ENCODE measurements around the gene YIPF5.

The YIPF5 gene

DNA sequence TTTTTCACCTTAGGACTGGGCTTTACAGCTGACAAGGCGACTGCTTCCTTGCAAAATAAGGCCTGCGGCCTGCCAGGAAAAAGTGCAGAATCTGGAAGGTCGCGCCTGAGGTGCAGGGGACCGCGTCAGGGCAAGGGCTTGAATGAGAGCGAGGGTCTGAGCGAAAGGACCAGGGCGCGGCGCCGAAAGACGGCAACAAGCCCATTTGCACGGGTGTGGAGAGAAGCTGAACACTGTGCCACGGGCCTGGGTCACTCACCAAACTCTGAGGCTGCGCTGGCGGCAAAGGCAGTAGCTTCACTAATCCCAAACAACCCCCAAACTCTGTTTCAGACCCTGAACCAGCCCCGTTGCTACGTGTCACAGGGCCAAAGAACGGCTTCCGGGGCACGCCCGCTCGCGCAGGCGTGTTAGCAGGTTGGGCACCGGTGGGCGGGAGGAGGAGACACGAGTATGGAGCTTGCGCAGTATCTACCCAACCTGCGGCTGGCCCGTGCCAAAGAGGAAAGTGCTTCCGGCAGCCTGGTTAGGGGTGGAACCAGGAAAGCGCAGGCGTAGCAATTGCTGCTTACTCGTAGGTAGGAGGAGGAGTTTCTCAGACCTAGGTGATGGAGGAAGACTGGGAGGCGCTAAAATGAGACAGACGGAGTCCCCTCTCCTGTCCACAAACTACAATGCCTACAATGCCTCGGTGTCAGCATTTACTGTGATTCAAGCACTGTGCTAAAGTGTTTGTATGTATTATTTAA is at the start of gene YIPF5, which contains the start of gene KCTD16:
Gene YIPF5 (minus strand): TSS at position 384 of the 749 bp plus-strand sequence. CDS start 704 bp downstream, outside the sequence.
Gene KCTD16 (plus strand): TSS at position 598 of the 749 bp plus-strand sequence.
- DNase-seq (ENCODE audit: low read depth, low spot score), result peak; percentile 95
- no peaks in the 10 kb centered on the region for H3K27me3 ChIP-seq (ENCODE audit: control insufficient read depth, insufficient read depth, low read length)
- no peak within 1 kb of the TSS for H3K27ac ChIP-seq (ENCODE audit: low read length)
- no CpG with 5 or more reads among the region's 39 CpGs for WGBS (ENCODE audit: insufficient coverage, insufficient read length)
- H3K36me3 ChIP-seq (ENCODE audit: control insufficient read depth, insufficient read depth, low read length), result no peaks in the 10 kb centered on the region
- no peaks in the 10 kb centered on the region for H3K9me3 ChIP-seq (ENCODE audit: control insufficient read depth, insufficient read depth, low read length)
- H3K4me1 ChIP-seq (ENCODE audit: control insufficient read depth, insufficient read depth, low read length), result no peaks in the 10 kb centered on the region
- H3K4me3 ChIP-seq (ENCODE audit: low read length), result peak within 1 kb of the TSS; percentile 96; the same call in 1 of the 2 replicates

DNA sequence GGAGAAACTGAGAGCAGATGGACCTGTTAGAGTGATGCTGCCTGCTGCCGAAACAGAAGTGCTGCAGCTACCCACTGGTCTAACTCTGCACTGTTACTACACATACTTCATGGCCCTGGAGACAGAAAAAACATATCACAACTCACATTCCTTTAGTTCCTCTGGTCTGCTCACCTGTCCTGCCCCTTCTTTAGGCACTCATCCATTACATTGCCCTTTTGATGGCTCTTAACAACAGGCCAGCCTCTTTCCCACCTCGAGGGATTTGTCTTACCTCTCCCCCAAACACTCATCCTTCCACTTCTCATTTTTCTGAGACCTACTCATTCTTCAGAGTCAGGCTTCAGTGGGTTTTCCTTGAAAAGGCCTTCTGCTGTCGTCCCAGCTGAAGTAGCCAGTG is 49.4 kb upstream of the YIPF5 start:
- H3K36me3 ChIP-seq (ENCODE audit: control insufficient read depth, insufficient read depth, low read length), result no peaks in the 10 kb centered on the region
- WGBS (ENCODE audit: insufficient coverage, insufficient read length), result no CpG with 5 or more reads among the region's 3 CpGs
- no peak for DNase-seq (ENCODE audit: low read depth, low spot score)
- no peaks in the 10 kb centered on the region for H3K27me3 ChIP-seq (ENCODE audit: control insufficient read depth, insufficient read depth, low read length)
- H3K4me3 ChIP-seq (ENCODE audit: low read length), result no peak overlapping the region
- H3K4me1 ChIP-seq (ENCODE audit: control insufficient read depth, insufficient read depth, low read length), result no peaks in the 10 kb centered on the region
- H3K9me3 ChIP-seq (ENCODE audit: control insufficient read depth, insufficient read depth, low read length), result no peaks in the 10 kb centered on the region
- no peak overlapping the region for H3K27ac ChIP-seq (ENCODE audit: low read length)

DNA sequence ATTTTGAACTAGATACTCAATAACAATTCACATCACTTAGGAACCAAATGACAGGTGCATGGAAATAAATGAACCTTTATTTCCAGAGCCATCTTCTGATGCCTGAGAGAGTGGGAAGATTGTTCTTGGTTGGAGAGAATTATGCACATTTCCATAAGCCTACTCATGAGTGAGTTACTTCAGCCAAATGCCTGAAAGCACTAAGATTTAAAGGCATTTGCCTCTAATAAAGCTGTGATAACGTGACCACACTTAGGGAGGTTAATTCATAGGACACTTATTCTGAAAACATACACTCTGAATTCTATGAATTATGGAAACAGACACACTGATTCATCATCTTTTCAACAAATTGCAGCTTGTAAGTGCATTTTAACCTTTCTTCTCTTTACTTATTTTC is 40.2 kb upstream of the YIPF5 start:
- no peak overlapping the region for H3K4me3 ChIP-seq (ENCODE audit: low read length)
- DNase-seq (ENCODE audit: low read depth, low spot score), result no peak
- H3K9me3 ChIP-seq (ENCODE audit: control insufficient read depth, insufficient read depth, low read length), result no peaks in the 10 kb centered on the region
- H3K36me3 ChIP-seq (ENCODE audit: control insufficient read depth, insufficient read depth, low read length), result no peaks in the 10 kb centered on the region
- no peaks in the 10 kb centered on the region for H3K4me1 ChIP-seq (ENCODE audit: control insufficient read depth, insufficient read depth, low read length)
- H3K27me3 ChIP-seq (ENCODE audit: control insufficient read depth, insufficient read depth, low read length), result no peaks in the 10 kb centered on the region
- H3K27ac ChIP-seq (ENCODE audit: low read length), result no peak overlapping the region
- no CpG with 5 or more reads among the region's 1 CpG for WGBS (ENCODE audit: insufficient coverage, insufficient read length)

- no peaks in the 10 kb centered on the region; the same call in 1 of the 2 replicates for H3K27me3 ChIP-seq (ENCODE audit: control insufficient read depth, insufficient read depth, low read length)
- DNase-seq (ENCODE audit: low read depth, low spot score), result no peak
Observed at GRCh38 chr5:144209361-144209760, 38.9 kb upstream of the YIPF5 start.

DNA sequence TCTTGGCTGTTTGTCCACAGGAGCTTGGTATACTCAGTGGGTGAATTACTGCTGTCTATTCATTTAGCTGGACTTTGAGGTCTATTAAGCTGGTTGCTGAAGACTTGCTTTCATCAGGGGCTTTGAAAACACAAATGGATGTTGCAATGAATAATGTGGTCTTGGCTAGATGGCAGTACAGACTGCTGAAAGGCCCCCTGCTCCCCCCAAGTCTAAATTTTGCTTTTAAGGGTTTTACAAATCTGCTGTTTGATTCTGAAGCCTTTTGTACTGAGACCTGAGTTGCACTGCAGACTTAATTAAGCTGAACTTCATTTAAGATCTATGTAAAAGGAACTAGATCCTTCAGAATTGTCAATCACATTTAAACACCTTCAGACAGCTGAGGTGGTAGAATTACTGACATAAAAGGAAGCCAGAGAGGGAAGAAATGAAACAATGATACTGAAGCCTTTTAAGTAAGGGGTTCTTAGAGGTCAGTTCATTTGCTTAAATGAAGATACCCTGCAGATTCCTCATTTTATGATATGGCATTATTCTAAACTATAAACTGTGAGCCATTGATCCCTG is 37.5 kb upstream of the YIPF5 start:
- Histone ChIP-seq H3K9me3 (ENCODE audit: control insufficient read depth, insufficient read depth, low read length) (no peaks in the 10 kb centered on the region), H3K4me1 (ENCODE audit: control insufficient read depth, insufficient read depth, low read length) (no peaks in the 10 kb centered on the region; the same call in 1 of the 2 replicates), H3K4me3 (ENCODE audit: low read length) (no peak overlapping the region), H3K27me3 (ENCODE audit: control insufficient read depth, insufficient read depth, low read length) (no peaks in the 10 kb centered on the region; the same call in 1 of the 2 replicates), H3K27ac (ENCODE audit: low read length) (no peak overlapping the region), H3K36me3 (ENCODE audit: control insufficient read depth, insufficient read depth, low read length) (no peaks in the 10 kb centered on the region)
- DNase-seq (ENCODE audit: low read depth, low spot score), result no peak

More at GRCh38 chr5:144209361-144209760, 38.9 kb upstream of the YIPF5 start:
- H3K9me3 ChIP-seq (ENCODE audit: control insufficient read depth, insufficient read depth, low read length), result no peaks in the 10 kb centered on the region
- no peaks in the 10 kb centered on the region for H3K36me3 ChIP-seq (ENCODE audit: control insufficient read depth, insufficient read depth, low read length)
- WGBS (ENCODE audit: insufficient coverage, insufficient read length), result no CpG with 5 or more reads among the region's 4 CpGs
- H3K4me1 ChIP-seq (ENCODE audit: control insufficient read depth, insufficient read depth, low read length), result no peaks in the 10 kb centered on the region; the same call in 1 of the 2 replicates
- no peak overlapping the region for H3K4me3 ChIP-seq (ENCODE audit: low read length)
- H3K27ac ChIP-seq (ENCODE audit: low read length), result no peak overlapping the region

DNA sequence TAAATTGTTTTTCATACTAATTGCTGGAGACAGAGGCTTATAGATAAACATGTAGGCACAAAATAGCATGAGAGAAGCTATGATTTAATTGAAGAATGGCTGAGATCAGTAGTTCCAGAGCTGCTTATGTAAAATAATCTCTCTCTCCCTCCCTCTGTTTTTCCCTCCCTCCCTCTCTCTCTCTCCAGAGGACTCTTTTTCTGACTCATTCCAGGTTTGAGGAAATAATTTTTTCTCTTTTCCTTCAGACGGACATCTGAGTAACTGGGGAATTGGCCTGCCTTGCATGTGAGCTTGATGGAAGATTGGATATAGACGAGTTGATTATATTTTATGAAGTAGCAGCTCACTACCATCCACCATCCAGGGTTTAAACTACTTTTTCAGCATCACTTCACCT is 35.7 kb upstream of the YIPF5 start:
- no peak for DNase-seq (ENCODE audit: low read depth, low spot score)
- no peaks in the 10 kb centered on the region; the same call in 1 of the 2 replicates for H3K27me3 ChIP-seq (ENCODE audit: control insufficient read depth, insufficient read depth, low read length)
- H3K27ac ChIP-seq (ENCODE audit: low read length), result no peak overlapping the region
- no CpG with 5 or more reads among the region's 2 CpGs for WGBS (ENCODE audit: insufficient coverage, insufficient read length)
- no peaks in the 10 kb centered on the region; the same call in 1 of the 2 replicates for H3K4me1 ChIP-seq (ENCODE audit: control insufficient read depth, insufficient read depth, low read length)
- H3K9me3 ChIP-seq (ENCODE audit: control insufficient read depth, insufficient read depth, low read length), result no peaks in the 10 kb centered on the region
- H3K4me3 ChIP-seq (ENCODE audit: low read length), result no peak overlapping the region
- no peaks in the 10 kb centered on the region for H3K36me3 ChIP-seq (ENCODE audit: control insufficient read depth, insufficient read depth, low read length)

DNA sequence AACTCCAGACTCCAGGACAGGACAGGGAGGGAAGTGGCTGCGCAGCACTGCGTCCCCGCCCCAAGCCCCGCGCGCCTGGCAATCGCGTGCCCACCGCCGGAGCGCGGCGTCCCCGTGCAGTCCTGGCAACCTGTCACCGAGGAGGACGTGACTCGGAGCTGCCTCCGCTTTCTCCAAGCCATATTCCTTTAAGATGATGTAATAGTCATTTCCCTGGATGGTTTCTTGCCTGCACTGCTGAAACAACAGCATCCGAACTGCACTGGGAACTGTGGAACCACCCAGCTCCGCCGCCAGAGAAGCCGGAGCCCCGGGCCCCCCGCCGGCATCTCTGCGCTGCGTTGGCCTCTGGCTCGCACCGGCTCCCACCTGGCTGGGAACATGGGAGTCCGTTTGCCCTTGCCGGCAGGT is 34.7 kb upstream of the YIPF5 start:
- Histone ChIP-seq H3K27ac (ENCODE audit: low read length) (no peak overlapping the region), H3K4me1 (ENCODE audit: control insufficient read depth, insufficient read depth, low read length) (no peaks in the 10 kb centered on the region; the same call in 1 of the 2 replicates), H3K4me3 (ENCODE audit: low read length) (peak overlapping the region; percentile 48), H3K9me3 (ENCODE audit: control insufficient read depth, insufficient read depth, low read length) (no peaks in the 10 kb centered on the region), H3K27me3 (ENCODE audit: control insufficient read depth, insufficient read depth, low read length) (no peaks in the 10 kb centered on the region; the same call in 1 of the 2 replicates), H3K36me3 (ENCODE audit: control insufficient read depth, insufficient read depth, low read length) (no peaks in the 10 kb centered on the region)
- no CpG with 5 or more reads among the region's 31 CpGs for WGBS (ENCODE audit: insufficient coverage, insufficient read length)
- DNase-seq (ENCODE audit: low read depth, low spot score), result no peak

GRCh38 chr5:144203750-144204596 is 33.5 kb upstream of the YIPF5 start:
- no peaks in the 10 kb centered on the region for H3K9me3 ChIP-seq (ENCODE audit: control insufficient read depth, insufficient read depth, low read length)
- H3K27me3 ChIP-seq (ENCODE audit: control insufficient read depth, insufficient read depth, low read length), result no peaks in the 10 kb centered on the region; the same call in 1 of the 2 replicates
- WGBS (ENCODE audit: insufficient coverage, insufficient read length), result no CpG with 5 or more reads among the region's 10 CpGs
- no peak for DNase-seq (ENCODE audit: low read depth, low spot score)
- H3K4me3 ChIP-seq (ENCODE audit: low read length), result no peak overlapping the region
- H3K36me3 ChIP-seq (ENCODE audit: control insufficient read depth, insufficient read depth, low read length), result no peaks in the 10 kb centered on the region
- H3K4me1 ChIP-seq (ENCODE audit: control insufficient read depth, insufficient read depth, low read length), result no peaks in the 10 kb centered on the region; the same call in 1 of the 2 replicates
- no peak overlapping the region for H3K27ac ChIP-seq (ENCODE audit: low read length)

GRCh38 chr5:144202726-144203125 is 32.3 kb upstream of the YIPF5 start:
- no peak overlapping the region for H3K27ac ChIP-seq (ENCODE audit: low read length)
- no peak for DNase-seq (ENCODE audit: low read depth, low spot score)
- WGBS (ENCODE audit: insufficient coverage, insufficient read length), result no CpG with 5 or more reads among the region's 1 CpG
- no peaks in the 10 kb centered on the region for H3K9me3 ChIP-seq (ENCODE audit: control insufficient read depth, insufficient read depth, low read length)
- H3K4me1 ChIP-seq (ENCODE audit: control insufficient read depth, insufficient read depth, low read length), result no peaks in the 10 kb centered on the region; the same call in 1 of the 2 replicates
- H3K27me3 ChIP-seq (ENCODE audit: control insufficient read depth, insufficient read depth, low read length), result no peaks in the 10 kb centered on the region; the same call in 1 of the 2 replicates
- no peaks in the 10 kb centered on the region for H3K36me3 ChIP-seq (ENCODE audit: control insufficient read depth, insufficient read depth, low read length)
- no peak overlapping the region for H3K4me3 ChIP-seq (ENCODE audit: low read length)

DNA sequence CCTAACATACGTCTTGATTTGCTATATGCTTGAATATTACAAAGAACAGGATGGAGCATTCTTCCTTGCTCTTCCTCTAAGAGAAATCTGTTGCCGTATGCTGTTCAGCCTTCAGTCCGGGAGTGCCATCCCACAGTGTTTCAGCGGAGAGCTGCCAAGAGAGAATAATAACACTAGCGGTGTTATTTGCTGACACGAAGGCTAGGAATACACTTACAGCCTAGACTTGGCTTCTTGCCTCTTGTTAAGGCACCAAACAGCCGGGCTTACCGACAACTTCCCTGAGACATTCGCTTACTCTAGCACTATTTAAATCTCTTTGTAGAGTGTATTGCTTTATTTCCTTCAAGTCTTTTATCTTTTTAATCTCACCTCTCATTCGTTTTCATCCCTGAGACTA is 31.6 kb upstream of the YIPF5 start:
- Histone ChIP-seq H3K4me3 (ENCODE audit: low read length) (no peak overlapping the region), H3K27me3 (ENCODE audit: control insufficient read depth, insufficient read depth, low read length) (no peaks in the 10 kb centered on the region; the same call in 1 of the 2 replicates), H3K27ac (ENCODE audit: low read length) (no peak overlapping the region), H3K4me1 (ENCODE audit: control insufficient read depth, insufficient read depth, low read length) (no peaks in the 10 kb centered on the region; the same call in 1 of the 2 replicates), H3K36me3 (ENCODE audit: control insufficient read depth, insufficient read depth, low read length) (no peaks in the 10 kb centered on the region), H3K9me3 (ENCODE audit: control insufficient read depth, insufficient read depth, low read length) (no peaks in the 10 kb centered on the region)
- no CpG with 5 or more reads among the region's 10 CpGs for WGBS (ENCODE audit: insufficient coverage, insufficient read length)
- DNase-seq (ENCODE audit: low read depth, low spot score), result no peak
